Measurements from ENCODE around the gene GH2. TPM values are rescaled to one million over a fixed set of nuclear protein-coding genes. Genes with fewer than 3 reads are reported as not detected.
"Not testable (repeated sequence)": the region's sequence is repeated elsewhere in the genome, so short reads cannot be mapped to it uniquely, and the experiment has no call there.

The GH2 gene
- total and polyA plus RNA-seq, 2 donors (not counting 3 experiments of a cell fraction or from before 2014, with no cell fraction given), result not detected

GRCh38 chr17:63843387-63843888, 38.3 kb downstream of the GH2 start:
- dilution Hi-C loops (cut with MboI; ENCODE audit: extremely low pct_ligation_motif_present, low sequenced_read_pairs); H3K36me3 ChIP-seq (ENCODE audit: control insufficient read depth in 2 of 2, extremely low read depth in 1 of 2, insufficient read depth in 2 of 2, low read length in 2 of 2); intact Hi-C loops (cut with micrococcal nuclease); H3K27me3 ChIP-seq (ENCODE audit: control insufficient read depth in 2 of 2, insufficient read depth in 2 of 2, low read length in 2 of 2); H4K20me1 ChIP-seq (replicated peaks; ENCODE audit: control insufficient read depth, extremely low read depth, insufficient read depth, low read length); H3K9me1 ChIP-seq (replicated peaks; ENCODE audit: control insufficient read depth, extremely low read depth, insufficient read depth, low read length); H3K9me3 ChIP-seq (replicated peaks; ENCODE audit: control insufficient read depth, insufficient read depth, low read length): not testable (repeated sequence)
- Histone ChIP-seq H3K4me1 (ENCODE audit: control insufficient read depth, extremely low read depth, insufficient read depth, low read length) (peaks cover 24% of the 10 kb centered on the region), H2AFZ (ENCODE audit: low read depth, low read length) (peak overlapping the region; percentile 72), H3K4me3 (replicated peaks in 1 of 3; ENCODE audit: insufficient read depth in 1 of 3, low read depth in 1 of 3, low read length in 3 of 3) (peak overlapping the region; percentile 32 to 58 (median 56)), H3K79me2 (ENCODE audit: control insufficient read depth, insufficient read depth, low read length) (peaks cover 36% of the 10 kb centered on the region), H3K9ac (replicated peaks; ENCODE audit: extremely low read depth, insufficient read depth, low read length) (peak overlapping the region; percentile 49), H3K4me2 (ENCODE audit: insufficient read depth, low read length) (peak overlapping the region; percentile 82), H3K27ac (ENCODE audit: insufficient read depth, low read depth, low read length) (peak overlapping the region; percentile 63)
- DNase-seq (ENCODE audit: low read depth, low spot score) (peak; percentile 71), FAIRE-seq (peak; percentile 77)
- TF ChIP-seq FOS (IDR thresholded peaks at IDR 0.05; ENCODE audit: borderline replicate concordance, insufficient read depth, low read length), result peak; percentile 15
- BruUV-seq (replicated peaks), result TSS peak; percentile 30
- ChIA-PET CTCF (interaction anchor here (0.6 to 2.1 kb wide), 6 partner anchors 8 to 418 kb away, joined by 3 to 7 read pairs (median 6); no protein-coding TSS in a partner anchor), POLR2A (interaction anchor here (0.6 kb wide), 1 partner anchor 162 kb away, joined by 7 read pairs; no protein-coding TSS in a partner anchor)

GRCh38 chr17:63842540-63843386, 39.0 kb downstream of the GH2 start, which contains the start of gene SMARCD2:
Gene SMARCD2, minus strand, starts transcription at chr17:63842685. Its CDS starts 11 bp downstream, at chr17:63842674.
- Histone ChIP-seq H3K36me3 (ENCODE audit: control insufficient read depth in 2 of 2, extremely low read depth in 1 of 2, insufficient read depth in 2 of 2, low read length in 2 of 2) (no peaks in the 10 kb centered on the region), H3K79me2 (ENCODE audit: control insufficient read depth, insufficient read depth, low read length) (peaks cover 42% of the 10 kb centered on the region), H3K4me1 (ENCODE audit: control insufficient read depth, extremely low read depth, insufficient read depth, low read length) (peaks cover 24% of the 10 kb centered on the region), H2AFZ (ENCODE audit: low read depth, low read length) (peak within 1 kb of the TSS; percentile 72), H3K4me3 (replicated peaks in 1 of 3; ENCODE audit: insufficient read depth in 1 of 3, low read depth in 1 of 3, low read length in 3 of 3) (peak within 1 kb of the TSS; percentile 56 to 86 (median 77)), H3K9me1 (replicated peaks; ENCODE audit: control insufficient read depth, extremely low read depth, insufficient read depth, low read length) (no peaks in the 10 kb centered on the region), H3K27me3 (ENCODE audit: control insufficient read depth in 2 of 2, insufficient read depth in 2 of 2, low read length in 2 of 2) (no peaks in the 10 kb centered on the region), H3K9ac (replicated peaks; ENCODE audit: extremely low read depth, insufficient read depth, low read length) (peak within 1 kb of the TSS; percentile 75), H3K9me3 (replicated peaks; ENCODE audit: control insufficient read depth, insufficient read depth, low read length) (no peaks in the 10 kb centered on the region), H3K4me2 (ENCODE audit: insufficient read depth, low read length) (peak within 1 kb of the TSS; percentile 84), H3K27ac (ENCODE audit: insufficient read depth, low read depth, low read length) (peak within 1 kb of the TSS; percentile 63), H4K20me1 (replicated peaks; ENCODE audit: control insufficient read depth, extremely low read depth, insufficient read depth, low read length) (no peaks in the 10 kb centered on the region)
- BruUV-seq (replicated peaks), result no TSS peak
- dilution Hi-C loops (cut with MboI; ENCODE audit: extremely low pct_ligation_motif_present, low sequenced_read_pairs) (no loop called here), intact Hi-C loops (cut with micrococcal nuclease) (no loop called here)
- TF ChIP-seq POLR2AphosphoS5 (IDR thresholded peaks at IDR 0.05; ENCODE audit: insufficient read depth, low read depth, low read length), result peak; percentile 93
- TF ChIP-seq JUN (IDR thresholded peaks at IDR 0.05; ENCODE audit: borderline replicate concordance, insufficient read depth, insufficient read length, low read depth), result peak; percentile 9
- TF ChIP-seq MYC (IDR thresholded peaks at IDR 0.05; ENCODE audit: low read depth, low read length), result no peak
- TF ChIP-seq POLR2A (IDR thresholded peaks at IDR 0.05; ENCODE audit: low read depth, low read length), result peak; percentile 59
- FAIRE-seq, result peak; percentile 97
- ChIA-PET POLR2A (no interaction called here), CTCF (interaction anchor here (1.1 to 2.1 kb wide), 5 partner anchors 8 to 417 kb away, joined by 3 to 7 read pairs (median 6); no protein-coding TSS in a partner anchor)
- peak; percentile 99 for DNase-seq (ENCODE audit: low read depth, low spot score)
